ENCODE results near the gene STAT3. TPM values are rescaled to one million over a fixed set of nuclear protein-coding genes. Genes with fewer than 3 reads are reported as not detected.
A peak's percentile ranks its signal among the peaks of the same experiment; 100 is the strongest.

The STAT3 gene
- total and polyA plus RNA-seq, 2 donors from 2014 or later = 55.6 to 327 TPM

DNA sequence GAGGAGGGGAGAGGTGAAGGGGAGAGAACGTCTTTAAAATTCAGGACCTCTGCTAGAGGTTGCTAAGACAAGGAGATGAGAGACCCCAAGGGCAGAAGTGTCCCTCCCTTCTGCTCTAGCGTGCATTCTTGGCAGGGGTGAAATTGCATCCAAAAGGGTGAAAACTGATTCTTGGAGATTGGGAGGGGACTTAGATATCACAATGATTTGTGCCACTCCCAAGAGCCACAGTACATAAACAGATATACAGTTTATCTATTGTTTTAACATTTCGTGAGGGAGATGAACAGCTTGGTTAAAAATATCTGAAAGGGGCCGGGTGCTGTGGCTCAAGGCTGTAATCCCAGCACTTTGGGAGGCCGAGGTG, 22.1 kb upstream of the STAT3 start:
- TF ChIP-seq, protein P1, sequence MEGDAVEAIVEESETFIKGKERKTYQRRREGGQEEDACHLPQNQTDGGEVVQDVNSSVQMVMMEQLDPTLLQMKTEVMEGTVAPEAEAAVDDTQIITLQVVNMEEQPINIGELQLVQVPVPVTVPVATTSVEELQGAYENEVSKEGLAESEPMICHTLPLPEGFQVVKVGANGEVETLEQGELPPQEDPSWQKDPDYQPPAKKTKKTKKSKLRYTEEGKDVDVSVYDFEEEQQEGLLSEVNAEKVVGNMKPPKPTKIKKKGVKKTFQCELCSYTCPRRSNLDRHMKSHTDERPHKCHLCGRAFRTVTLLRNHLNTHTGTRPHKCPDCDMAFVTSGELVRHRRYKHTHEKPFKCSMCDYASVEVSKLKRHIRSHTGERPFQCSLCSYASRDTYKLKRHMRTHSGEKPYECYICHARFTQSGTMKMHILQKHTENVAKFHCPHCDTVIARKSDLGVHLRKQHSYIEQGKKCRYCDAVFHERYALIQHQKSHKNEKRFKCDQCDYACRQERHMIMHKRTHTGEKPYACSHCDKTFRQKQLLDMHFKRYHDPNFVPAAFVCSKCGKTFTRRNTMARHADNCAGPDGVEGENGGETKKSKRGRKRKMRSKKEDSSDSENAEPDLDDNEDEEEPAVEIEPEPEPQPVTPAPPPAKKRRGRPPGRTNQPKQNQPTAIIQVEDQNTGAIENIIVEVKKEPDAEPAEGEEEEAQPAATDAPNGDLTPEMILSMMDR (IDR thresholded peaks at IDR 0.05; ENCODE audit: borderline replicate concordance, extremely low read depth, insufficient read depth) = no peak
- peaks cover 0 to 23% (median 0%) of the 10 kb centered on the region in 3 donors for H3K4me1 ChIP-seq (ENCODE audit: control insufficient read depth in 2 of 3, insufficient read depth in 2 of 3, low read depth in 1 of 3, low read length in 3 of 3)
- intact Hi-C loops (cut with DNase I) = no loop called here
- FAIRE-seq (no peak), DNase-seq (no peak)
- no peaks in the 10 kb centered on the region for H3K9me3 ChIP-seq (ENCODE audit: control insufficient read depth in 2 of 3, insufficient read depth in 1 of 3, low read length in 3 of 3)
- H3K9ac ChIP-seq (ENCODE audit: low read length in 3 of 3) = no peak overlapping the region
- no peak overlapping the region for H3K4me3 ChIP-seq (ENCODE audit: low read length in 3 of 3)
- no peaks in the 10 kb centered on the region for H3K36me3 ChIP-seq (ENCODE audit: control insufficient read depth in 2 of 3, insufficient read depth in 3 of 3, low read length in 3 of 3)
- peak overlapping the region in 1 of 2 donors; percentile 77 for H3K27ac ChIP-seq (ENCODE audit: low read depth in 2 of 2, low read length in 2 of 2)
- no peaks in the 10 kb centered on the region for H3K27me3 ChIP-seq (ENCODE audit: control insufficient read depth, insufficient read depth, low read length)

DNA sequence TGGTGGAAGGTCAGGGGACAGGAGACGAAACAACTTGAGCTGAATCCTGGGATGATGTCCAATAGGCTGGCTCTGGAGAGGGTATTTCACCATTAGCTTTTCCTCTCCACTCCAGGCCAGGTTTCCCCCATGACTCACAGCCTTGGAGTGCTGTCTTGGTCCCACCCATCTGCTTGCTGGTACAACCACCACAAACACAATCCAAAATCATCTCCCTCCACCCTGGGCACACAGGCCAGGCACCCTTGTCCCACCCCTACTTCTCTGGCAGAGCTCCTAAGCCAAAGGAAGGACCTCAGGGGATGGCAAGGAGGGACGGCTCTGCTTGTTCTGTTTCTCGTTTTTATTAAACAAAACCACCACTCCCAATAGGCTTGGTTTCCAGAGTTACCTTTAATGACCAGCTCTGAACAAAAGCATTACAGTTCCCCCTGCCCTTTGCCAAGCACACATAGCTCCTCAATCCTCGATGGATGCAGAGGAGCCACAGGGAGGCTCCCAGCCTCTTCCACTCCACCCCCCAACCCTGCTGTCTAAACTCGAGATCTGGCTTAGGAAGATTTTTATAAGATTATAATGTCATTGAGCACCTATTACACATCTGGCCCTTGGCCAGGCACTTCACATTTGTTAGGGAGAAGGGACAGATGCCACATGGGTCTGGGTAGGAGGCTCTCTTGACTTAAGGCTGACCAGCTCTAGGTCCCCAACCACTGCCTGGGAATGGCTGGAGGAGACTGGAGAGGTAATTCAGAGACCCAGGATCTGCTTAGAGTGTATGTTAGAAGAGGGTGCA, 21.5 kb upstream of the STAT3 start:
- Histone ChIP-seq H3K9me3 (ENCODE audit: control insufficient read depth in 2 of 3, insufficient read depth in 1 of 3, low read length in 3 of 3) (no peaks in the 10 kb centered on the region), H3K4me1 (ENCODE audit: control insufficient read depth in 2 of 3, insufficient read depth in 2 of 3, low read depth in 1 of 3, low read length in 3 of 3) (peaks cover 0 to 20% (median 0%) of the 10 kb centered on the region in 3 donors), H3K27ac (ENCODE audit: low read depth in 2 of 2, low read length in 2 of 2) (peak overlapping the region; percentile 32 to 77), H3K9ac (ENCODE audit: low read length in 3 of 3) (no peak overlapping the region), H3K27me3 (ENCODE audit: control insufficient read depth, insufficient read depth, low read length) (no peaks in the 10 kb centered on the region), H3K36me3 (ENCODE audit: control insufficient read depth in 2 of 3, insufficient read depth in 3 of 3, low read length in 3 of 3) (no peaks in the 10 kb centered on the region), H3K4me3 (ENCODE audit: low read length in 3 of 3) (no peak overlapping the region)
- intact Hi-C loops (cut with DNase I) = loop anchor here (5.0 kb wide), 1 partner anchor 92 kb away; no protein-coding TSS in a partner anchor
- TF ChIP-seq, protein P1 (IDR thresholded peaks at IDR 0.05; ENCODE audit: borderline replicate concordance, extremely low read depth, insufficient read depth) = no peak
- FAIRE-seq (no peak), DNase-seq (no peak)

DNA sequence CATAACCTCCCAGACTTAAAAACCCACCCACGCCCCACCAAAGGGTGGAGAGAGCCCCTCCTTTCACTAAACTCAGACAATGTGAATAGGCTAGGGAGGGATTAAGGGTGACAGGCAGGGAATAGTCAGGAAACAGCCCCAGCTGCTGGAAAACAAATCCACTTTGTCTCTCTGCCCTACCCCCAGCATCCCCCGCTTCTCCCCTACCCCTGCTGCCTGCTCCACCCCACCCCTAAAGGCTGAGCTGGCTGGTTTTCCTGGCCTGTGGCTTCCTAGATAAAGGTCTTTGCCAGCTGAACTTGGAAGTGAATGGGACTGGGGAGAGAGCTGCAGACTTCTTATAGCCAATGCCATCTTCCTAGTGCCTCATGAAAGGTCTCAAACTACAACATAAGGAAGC, 19.8 kb upstream of the STAT3 start:
- H3K9me3 ChIP-seq (ENCODE audit: control insufficient read depth in 2 of 3, insufficient read depth in 1 of 3, low read length in 3 of 3) = no peaks in the 10 kb centered on the region
- H3K36me3 ChIP-seq (ENCODE audit: control insufficient read depth in 2 of 3, insufficient read depth in 3 of 3, low read length in 3 of 3) = peaks cover 0 to 2% (median 0%) of the 10 kb centered on the region in 3 donors
- no peak overlapping the region for H3K4me3 ChIP-seq (ENCODE audit: low read length in 3 of 3)
- TF ChIP-seq, protein P1 (IDR thresholded peaks at IDR 0.05; ENCODE audit: borderline replicate concordance, extremely low read depth, insufficient read depth) = no peak
- no peak overlapping the region for H3K27ac ChIP-seq (ENCODE audit: low read depth in 2 of 2, low read length in 2 of 2)
- FAIRE-seq (no peak), DNase-seq (peak in 1 of 5 donors; percentile 45)
- H3K9ac ChIP-seq (ENCODE audit: low read length in 3 of 3) = no peak overlapping the region
- H3K4me1 ChIP-seq (ENCODE audit: control insufficient read depth in 2 of 3, insufficient read depth in 2 of 3, low read depth in 1 of 3, low read length in 3 of 3) = peaks cover 0 to 20% (median 0%) of the 10 kb centered on the region in 3 donors
- H3K27me3 ChIP-seq (ENCODE audit: control insufficient read depth, insufficient read depth, low read length) = no peaks in the 10 kb centered on the region
- intact Hi-C loops (cut with DNase I) = loop anchor here (5.0 kb wide), 1 partner anchor 91 kb away; no protein-coding TSS in a partner anchor

Data from kidney (tissue), 14 donors.